Activated T-helper 1 cell treated with anti-CD3 and anti-CD28 coated beads, Interleukin-12 subunit alpha, Interleukin-12 subunit beta, Interleukin-2, Interleukin-4 antibody, amounts not matched to agents 30 ng/mL and 10 ng/mL and 1 ng/mL, durations not matched to agents 14 hours and 24 hours and 36 hours (primary cell): ENCODE results near the gene ATP8A2. TPM values are rescaled to one million over a fixed set of nuclear protein-coding genes. Genes with fewer than 3 reads are reported as not detected.
"Not testable (repeated sequence)": the region's sequence is repeated elsewhere in the genome, so short reads cannot be mapped to it uniquely, and the experiment has no call there.

Source experiments
- DNase-seq: peaks from one replicate; pipeline ENCODE4 v3.0.0; 2021; ENCODE audit warnings: low spot score
- H3K27ac Mint-ChIP-seq: one replicate; pipeline ENCODE4 v1.8.0; 2021; ENCODE audit warnings: mild to moderate bottlenecking, mixed read lengths
- H3K27me3 Mint-ChIP-seq: one replicate; pipeline ENCODE4 v1.8.0; 2022; ENCODE audit warnings: mild to moderate bottlenecking, moderate library complexity, mixed read lengths; ENCODE audit not compliant: insufficient read depth
- H3K36me3 Mint-ChIP-seq: one replicate; pipeline ENCODE4 v1.8.0; 2021; ENCODE audit warnings: low read depth, mixed read lengths
- H3K4me1 Mint-ChIP-seq: one replicate; pipeline ENCODE4 v1.8.0; 2021; ENCODE audit warnings: low read depth, mixed read lengths
- H3K4me3 Mint-ChIP-seq: one replicate; pipeline ENCODE4 v1.8.0; 2021; ENCODE audit warnings: mild to moderate bottlenecking, moderate library complexity, mixed read lengths
- H3K9me3 Mint-ChIP-seq: one replicate; pipeline ENCODE4 v1.8.0; 2021; ENCODE audit warnings: mixed read lengths
- intact Hi-C: fragments of 100-400 bp; cut with micrococcal nuclease; formaldehyde crosslinking; loops from one replicate; pipeline ENCODE4 v1.15.1; 2024
- total RNA-seq: library from RNA; stranded (reverse); gene quantifications from 2 replicates; pipeline ENCODE4 v1.2.3, GENCODE V29; 2022

Gene ATP8A2
- total RNA-seq, 1 donor from 2014 or later, result 0.52 TPM

DNA sequence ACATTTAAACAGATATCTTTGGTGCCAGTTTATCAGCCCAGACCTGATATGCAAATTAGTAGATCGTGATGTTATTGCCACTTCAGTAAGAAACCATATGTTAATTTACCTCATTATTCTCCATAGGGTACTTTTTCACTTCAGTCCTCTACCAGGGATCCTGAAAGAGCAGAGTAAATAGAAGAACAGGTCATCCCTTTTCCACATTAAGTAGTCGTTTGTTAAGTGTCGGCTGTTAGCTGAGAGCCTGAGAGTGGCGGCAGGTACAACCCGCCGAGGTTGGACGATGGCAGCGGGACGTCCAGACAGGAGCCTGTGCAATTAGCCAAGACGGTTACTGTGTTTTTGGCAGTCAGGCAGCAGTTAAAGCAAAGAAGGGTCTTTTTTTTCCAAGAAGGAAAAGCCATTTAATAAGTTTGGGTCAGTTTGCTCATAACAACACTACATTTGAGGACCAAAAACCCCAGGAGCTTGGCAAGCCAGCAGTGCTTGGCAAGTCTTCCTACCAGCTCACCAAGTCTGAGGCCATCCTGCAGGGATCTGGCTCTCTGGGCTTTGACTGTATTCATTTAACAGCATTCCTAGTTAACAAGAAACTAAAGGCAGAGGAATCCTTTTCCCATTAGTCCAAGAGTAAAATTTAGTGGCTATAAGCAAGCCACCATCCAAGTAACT is 448.2 kb downstream of the ATP8A2 start:
- no peak for DNase-seq
- Mint-ChIP-seq H3K27me3 (peaks cover 2% of the 10 kb centered on the region), H3K9me3 (peaks cover 3% of the 10 kb centered on the region), H3K4me3 (no peak overlapping the region), H3K4me1 (no peaks in the 10 kb centered on the region), H3K27ac (no peak overlapping the region), H3K36me3 (peaks cover 1% of the 10 kb centered on the region)
- intact Hi-C loops, result no loop called here

DNA sequence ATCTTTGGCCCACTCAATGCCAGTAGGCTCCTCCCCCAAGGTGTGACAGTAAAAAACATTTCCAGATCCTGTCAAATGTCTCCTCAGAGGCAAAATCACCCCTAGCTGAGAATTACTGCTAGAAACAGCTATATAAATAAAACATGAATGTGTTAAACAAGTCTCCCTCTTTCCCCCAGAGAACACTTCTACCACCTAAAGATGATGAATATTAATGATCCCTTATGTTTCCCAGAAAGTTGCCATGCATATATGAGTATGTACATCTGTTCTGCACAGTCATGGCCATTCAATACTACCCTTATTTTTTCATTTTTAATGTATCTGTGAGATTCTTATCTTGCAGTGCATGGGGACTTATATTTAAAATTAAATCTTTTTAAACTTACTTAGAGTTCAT is 450.0 kb downstream of the ATP8A2 start:
- no peak for DNase-seq
- H3K36me3 Mint-ChIP-seq, result peaks cover 4% of the 10 kb centered on the region
- peaks cover 2% of the 10 kb centered on the region for H3K27me3 Mint-ChIP-seq
- H3K4me3 Mint-ChIP-seq, result no peak overlapping the region
- intact Hi-C loops, result no loop called here
- no peaks in the 10 kb centered on the region for H3K9me3 Mint-ChIP-seq
- H3K4me1 Mint-ChIP-seq, result no peaks in the 10 kb centered on the region
- H3K27ac Mint-ChIP-seq, result no peak overlapping the region

DNA sequence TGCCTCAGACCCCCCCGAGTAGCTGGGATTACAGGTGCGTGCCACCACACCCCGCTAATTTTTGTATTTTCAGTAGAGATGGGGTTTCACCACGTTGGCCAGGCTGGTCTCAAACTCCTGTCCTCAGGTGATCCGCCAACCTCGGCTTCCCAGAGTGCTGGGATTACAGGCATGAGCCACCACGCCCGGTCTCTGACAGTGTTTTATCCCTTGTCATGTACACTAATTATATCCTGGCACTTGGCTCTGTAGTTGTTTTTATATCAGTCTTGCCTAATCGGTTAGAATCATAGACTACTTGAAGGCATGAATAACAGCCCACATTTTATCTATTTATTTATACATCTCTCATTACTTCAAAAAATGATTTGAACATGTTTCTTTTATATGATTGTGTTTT is 455.4 kb downstream of the ATP8A2 start:
- intact Hi-C loops, DNase-seq: not testable (repeated sequence)

DNA sequence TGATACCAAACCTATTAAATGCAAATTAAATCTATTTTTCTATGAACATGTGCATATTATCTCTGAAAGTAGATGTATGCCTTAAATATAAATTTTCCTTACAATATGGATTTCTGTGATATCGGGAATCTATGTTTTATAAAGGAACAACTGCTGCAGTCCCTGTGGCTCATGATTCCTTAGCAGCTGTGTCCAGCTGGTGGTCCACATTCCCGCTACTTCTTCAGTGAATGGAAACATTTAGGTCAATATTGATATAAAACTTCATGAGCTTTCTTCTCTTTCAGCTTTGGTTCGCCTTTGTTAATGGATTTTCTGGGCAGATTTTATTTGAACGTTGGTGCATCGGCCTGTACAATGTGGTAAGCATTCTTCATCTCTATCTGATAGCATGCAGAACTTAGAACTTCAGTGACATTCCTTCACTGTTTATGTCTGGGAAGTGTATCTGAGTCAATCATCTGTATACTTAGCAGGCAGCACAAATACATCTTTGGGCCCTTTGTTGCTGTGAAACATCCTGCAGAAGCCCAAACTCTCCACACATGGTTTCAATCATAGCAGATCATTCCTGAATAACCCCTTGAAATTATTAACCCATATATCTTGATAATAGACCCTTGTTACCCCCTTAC is 456.2 kb downstream of the ATP8A2 start:
- H3K36me3 Mint-ChIP-seq, result peaks cover 4% of the 10 kb centered on the region
- no peak overlapping the region for H3K27ac Mint-ChIP-seq
- no peaks in the 10 kb centered on the region for H3K9me3 Mint-ChIP-seq

More for the DNA sequence above, 455.4 kb downstream of the ATP8A2 start:
- H3K4me1 Mint-ChIP-seq, H3K9me3 Mint-ChIP-seq, H3K27me3 Mint-ChIP-seq, H3K4me3 Mint-ChIP-seq, H3K36me3 Mint-ChIP-seq, H3K27ac Mint-ChIP-seq: not testable (repeated sequence)

DNA sequence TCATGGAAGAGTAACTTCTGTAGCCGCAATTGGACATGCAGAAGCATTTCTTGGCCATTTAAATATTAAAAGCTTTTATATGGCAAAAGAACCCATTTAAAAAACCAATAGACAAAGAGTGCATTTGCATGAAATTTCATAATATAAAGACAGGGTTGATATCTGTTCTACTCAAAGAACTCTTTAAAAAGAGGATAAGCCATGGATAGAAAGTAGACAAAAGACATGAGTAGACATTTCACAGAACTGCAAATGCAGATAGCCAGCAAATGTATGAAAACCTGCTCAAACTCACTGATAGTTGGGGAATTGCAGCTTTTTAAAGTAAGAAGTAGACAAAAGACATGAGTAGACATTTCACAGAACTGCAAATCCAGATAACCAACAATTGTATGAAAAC is 462.0 kb downstream of the ATP8A2 start:
- Mint-ChIP-seq H3K27me3 (peaks cover 2% of the 10 kb centered on the region), H3K36me3 (no peaks in the 10 kb centered on the region), H3K9me3 (no peaks in the 10 kb centered on the region), H3K4me3 (no peak overlapping the region), H3K4me1 (no peaks in the 10 kb centered on the region), H3K27ac (no peak overlapping the region)
- DNase-seq, result no peak
- intact Hi-C loops, result no loop called here

More for the DNA sequence above, 456.2 kb downstream of the ATP8A2 start:
- intact Hi-C loops, result no loop called here
- Mint-ChIP-seq H3K4me1 (no peaks in the 10 kb centered on the region), H3K4me3 (no peak overlapping the region), H3K27me3 (no peaks in the 10 kb centered on the region)
- DNase-seq, result no peak

DNA sequence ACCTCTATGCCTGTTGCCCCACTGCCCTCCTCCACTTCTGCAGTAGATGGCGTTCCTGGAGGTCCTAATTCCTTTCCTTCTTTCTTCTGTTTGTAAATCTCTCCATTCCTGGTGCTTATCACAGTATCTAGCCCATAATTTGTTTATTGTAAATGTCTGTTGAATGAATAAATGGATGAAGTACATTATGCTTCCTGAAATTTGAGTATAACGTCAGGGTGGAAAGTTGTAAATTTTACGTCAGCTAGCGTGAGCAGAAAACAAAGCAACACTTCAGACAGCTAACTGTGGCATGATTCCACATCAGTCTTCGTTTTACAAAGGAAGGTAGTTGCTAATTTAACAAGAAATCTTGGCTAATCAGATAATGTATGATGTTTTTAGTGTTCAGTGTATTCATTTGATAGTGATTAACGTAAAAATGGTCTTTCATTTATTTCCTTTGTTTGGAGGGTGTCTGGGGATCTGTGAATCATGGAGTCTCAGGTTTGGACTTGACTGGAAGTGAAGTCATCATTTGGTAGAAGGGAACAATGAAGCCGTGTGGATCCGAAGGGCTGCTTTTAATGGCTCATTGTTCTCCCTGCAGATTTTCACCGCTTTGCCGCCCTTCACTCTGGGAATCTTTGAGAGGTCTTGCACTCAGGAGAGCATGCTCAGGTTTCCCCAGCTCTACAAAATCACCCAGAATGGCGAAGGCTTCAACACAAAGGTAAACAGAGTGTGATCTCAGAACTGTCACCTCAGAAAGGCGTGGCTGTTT is 465.0 kb downstream of the ATP8A2 start:
- H3K36me3 Mint-ChIP-seq, result peaks cover 2% of the 10 kb centered on the region
- no peak for DNase-seq
- intact Hi-C loops, result no loop called here
- peaks cover 4% of the 10 kb centered on the region for H3K27me3 Mint-ChIP-seq
- no peak overlapping the region for H3K4me3 Mint-ChIP-seq
- H3K4me1 Mint-ChIP-seq, result peaks cover 7% of the 10 kb centered on the region
- no peak overlapping the region for H3K27ac Mint-ChIP-seq
- H3K9me3 Mint-ChIP-seq, result peaks cover 3% of the 10 kb centered on the region

DNA sequence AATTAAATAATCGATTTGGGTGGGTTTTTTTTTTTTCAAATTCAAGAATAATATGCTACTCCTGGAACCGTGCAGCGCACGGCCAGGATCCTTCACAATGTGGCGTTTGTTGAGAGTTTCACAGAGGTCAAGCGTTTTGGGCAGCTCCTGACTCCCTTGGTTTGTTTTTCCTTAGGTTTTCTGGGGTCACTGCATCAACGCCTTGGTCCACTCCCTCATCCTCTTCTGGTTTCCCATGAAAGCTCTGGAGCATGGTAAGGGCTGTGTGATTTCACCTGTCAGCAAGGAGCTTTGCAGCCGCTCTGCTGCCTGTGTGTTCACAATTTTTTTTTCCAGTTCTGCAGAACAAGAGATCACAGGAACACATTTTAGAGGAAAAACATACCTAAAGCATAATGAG is 467.6 kb downstream of the ATP8A2 start:
- Mint-ChIP-seq H3K36me3 (peaks cover 2% of the 10 kb centered on the region), H3K27me3 (peaks cover 10% of the 10 kb centered on the region), H3K4me1 (peaks cover 12% of the 10 kb centered on the region), H3K27ac (no peak overlapping the region), H3K4me3 (no peak overlapping the region), H3K9me3 (peaks cover 8% of the 10 kb centered on the region)
- no peak for DNase-seq
- intact Hi-C loops, result no loop called here

DNA sequence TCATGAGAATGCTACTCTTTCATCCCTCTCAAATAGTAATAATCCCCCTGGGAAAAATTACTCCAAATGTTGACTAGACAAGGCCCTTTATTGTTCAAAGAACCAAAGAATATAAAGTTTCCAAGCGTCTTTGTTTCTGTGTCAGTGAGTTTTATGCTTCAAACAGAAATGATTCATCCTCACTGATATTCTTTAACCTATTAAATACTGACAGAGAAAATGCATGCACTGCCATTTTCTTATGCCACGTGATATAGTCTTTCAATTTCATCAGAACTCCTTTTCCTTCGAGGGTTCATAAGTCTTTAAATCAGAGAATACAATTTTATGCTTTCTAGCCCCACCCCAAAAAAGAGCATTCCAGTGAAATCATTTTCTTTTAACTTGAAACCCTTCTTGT is 468.5 kb downstream of the ATP8A2 start:
- peaks cover 21% of the 10 kb centered on the region for H3K4me1 Mint-ChIP-seq
- H3K36me3 Mint-ChIP-seq, result peaks cover 2% of the 10 kb centered on the region
- no peak overlapping the region for H3K27ac Mint-ChIP-seq
- H3K4me3 Mint-ChIP-seq, result no peak overlapping the region
- intact Hi-C loops, result no loop called here
- H3K27me3 Mint-ChIP-seq, result peaks cover 10% of the 10 kb centered on the region
- peaks cover 8% of the 10 kb centered on the region for H3K9me3 Mint-ChIP-seq
- DNase-seq, result no peak

DNA sequence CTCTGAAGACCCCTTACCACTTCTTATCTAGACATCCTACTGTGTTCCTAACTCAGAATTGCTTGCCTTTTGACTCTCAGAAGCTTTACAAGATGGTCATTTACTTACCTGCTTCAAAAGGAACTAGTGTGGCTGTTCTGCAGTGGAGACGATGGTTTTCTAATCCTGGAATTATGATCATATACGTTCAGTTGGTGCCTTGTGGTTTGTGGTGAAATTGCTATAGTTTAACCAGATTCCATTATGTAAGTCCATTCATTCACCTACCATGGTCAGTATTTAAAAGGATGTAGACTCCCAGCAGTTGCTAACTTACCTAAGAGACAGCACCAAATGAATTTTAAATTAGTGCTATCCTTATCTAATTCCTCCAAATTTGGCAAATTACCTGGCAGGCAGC is 469.2 kb downstream of the ATP8A2 start:
- peaks cover 8% of the 10 kb centered on the region for H3K9me3 Mint-ChIP-seq
- no peak overlapping the region for H3K4me3 Mint-ChIP-seq
- no peak for DNase-seq
- no peak overlapping the region for H3K27ac Mint-ChIP-seq
- peaks cover 2% of the 10 kb centered on the region for H3K36me3 Mint-ChIP-seq
- peaks cover 26% of the 10 kb centered on the region for H3K4me1 Mint-ChIP-seq
- peaks cover 10% of the 10 kb centered on the region for H3K27me3 Mint-ChIP-seq
- intact Hi-C loops, result no loop called here

DNA sequence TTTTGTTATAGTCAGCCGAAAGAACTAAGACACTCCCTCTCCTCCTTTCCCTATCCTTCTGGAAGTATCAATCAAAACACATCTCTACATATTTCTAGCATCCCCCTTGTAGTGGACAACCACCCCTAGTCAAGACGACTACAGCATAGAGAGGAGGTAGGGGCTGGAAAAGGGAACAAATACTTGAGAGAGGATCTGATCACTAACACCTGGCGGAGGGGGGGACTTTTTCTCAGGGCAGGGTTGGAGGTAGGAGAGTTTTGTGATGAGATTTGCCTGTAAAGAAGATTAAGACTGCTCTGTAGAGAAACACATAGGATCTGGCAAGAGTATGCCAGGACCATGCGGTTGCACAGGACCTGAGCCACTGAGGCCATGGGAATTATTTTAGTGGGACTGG is 471.9 kb downstream of the ATP8A2 start:
- intact Hi-C loops, result no loop called here
- H3K4me1 Mint-ChIP-seq, result peaks cover 53% of the 10 kb centered on the region
- peaks cover 8% of the 10 kb centered on the region for H3K27me3 Mint-ChIP-seq
- H3K9me3 Mint-ChIP-seq, result peaks cover 8% of the 10 kb centered on the region
- H3K27ac Mint-ChIP-seq, result no peak overlapping the region
- H3K36me3 Mint-ChIP-seq, result peaks cover 2% of the 10 kb centered on the region
- H3K4me3 Mint-ChIP-seq, result no peak overlapping the region
- DNase-seq, result no peak

DNA sequence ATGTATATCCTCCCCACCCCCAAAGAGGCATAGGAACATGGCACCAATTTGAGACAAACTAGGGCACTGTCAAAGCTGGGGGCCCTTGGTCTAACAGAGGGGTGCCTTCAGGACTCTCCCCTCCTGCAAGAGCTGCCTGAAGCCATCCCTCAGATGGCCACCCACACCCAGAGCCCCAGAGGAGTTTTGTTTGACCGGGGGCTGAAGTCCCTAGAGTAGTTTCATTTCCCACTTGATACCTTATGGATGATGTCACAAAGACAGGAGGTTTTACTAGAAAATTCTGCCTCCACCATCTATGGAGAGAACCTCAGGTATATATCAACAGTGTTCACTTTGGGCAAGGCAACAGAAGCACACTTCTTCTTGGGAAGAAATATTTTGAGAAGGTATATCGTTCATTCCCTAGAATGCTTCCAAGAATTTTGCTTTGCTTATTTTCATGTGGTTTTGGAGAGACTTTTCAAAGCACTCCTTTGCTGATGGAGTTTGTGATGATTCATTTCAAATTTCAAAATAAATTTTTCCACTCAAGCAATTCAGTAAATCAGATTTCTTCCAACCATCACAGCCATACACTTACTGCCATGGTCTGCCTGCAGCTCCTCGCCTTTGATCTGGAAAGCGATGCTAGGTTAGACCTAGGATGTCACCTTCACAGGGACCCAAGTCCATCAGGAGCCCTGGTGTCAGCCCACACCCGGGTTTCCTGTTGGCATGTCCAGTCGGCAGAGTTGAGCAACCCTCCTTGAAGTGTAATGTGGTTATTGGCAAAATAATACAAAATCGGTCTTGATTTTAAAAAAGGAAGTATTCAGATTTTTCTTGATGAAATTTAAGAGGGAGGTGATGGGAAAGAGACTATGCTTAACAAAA is 473.0 kb downstream of the ATP8A2 start:
- Mint-ChIP-seq H3K36me3 (peaks cover 2% of the 10 kb centered on the region), H3K27ac (no peak overlapping the region), H3K27me3 (peaks cover 8% of the 10 kb centered on the region), H3K4me3 (no peak overlapping the region), H3K4me1 (peaks cover 64% of the 10 kb centered on the region), H3K9me3 (peaks cover 8% of the 10 kb centered on the region)
- intact Hi-C loops, result loop anchor here (5.0 kb wide), 1 partner anchor 208 kb away; the partner anchor contains the start of gene SHISA2
- no peak for DNase-seq

DNA sequence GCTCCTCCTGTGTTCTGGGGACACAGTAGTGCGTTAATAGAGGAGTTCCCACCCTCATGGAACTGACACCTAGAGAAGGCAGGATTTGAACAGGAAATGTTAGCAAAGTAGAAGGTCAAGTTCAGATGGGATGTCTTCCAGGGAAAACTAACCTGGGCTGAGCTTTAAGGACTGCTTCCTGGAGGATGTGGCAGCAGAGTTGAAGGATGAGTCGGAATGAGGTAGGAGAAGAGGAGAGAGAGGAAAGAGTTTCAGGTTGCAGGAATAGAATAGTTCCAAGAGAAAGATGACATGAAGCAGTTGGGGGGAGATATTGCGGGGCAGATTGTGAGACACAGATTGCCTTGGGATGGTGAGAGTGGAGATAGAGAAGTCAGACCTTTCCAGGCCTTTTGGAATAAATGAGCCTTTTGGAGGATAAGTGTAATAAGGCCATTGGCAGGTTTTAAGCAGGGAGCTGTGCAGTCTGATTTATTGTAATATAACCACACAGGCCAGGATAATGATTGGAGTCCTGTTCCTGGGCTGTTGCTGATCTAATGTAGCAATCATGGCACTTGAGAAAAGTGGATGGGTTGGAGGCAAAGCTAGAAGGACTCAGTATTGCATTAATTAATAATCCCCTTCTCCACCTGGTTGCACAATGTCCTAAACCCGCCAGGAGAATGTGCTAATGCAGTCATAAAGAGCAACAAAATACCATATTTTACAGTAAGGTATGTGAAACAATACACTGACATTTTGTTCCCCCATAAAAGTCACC is 474.6 kb downstream of the ATP8A2 start:
- Mint-ChIP-seq H3K27me3 (peaks cover 8% of the 10 kb centered on the region), H3K36me3 (peaks cover 5% of the 10 kb centered on the region), H3K4me3 (peak overlapping the region; percentile 54), H3K27ac (peak overlapping the region; percentile 79), H3K9me3 (peaks cover 8% of the 10 kb centered on the region), H3K4me1 (peaks cover 70% of the 10 kb centered on the region)
- no peak for DNase-seq
- intact Hi-C loops, result loop anchor here (5.0 kb wide), 1 partner anchor 206 kb away; the partner anchor contains the start of gene SHISA2
